ENCODE data around the gene RAB27A. TPM values are rescaled to one million over a fixed set of nuclear protein-coding genes. Genes with fewer than 3 reads are reported as not detected.
"Not testable (repeated sequence)": the region's sequence is repeated elsewhere in the genome, so short reads cannot be mapped to it uniquely, and the experiment has no call there.

Gene RAB27A
- total RNA-seq, 1 experiment from 2014 or later: 36.0 TPM

DNA sequence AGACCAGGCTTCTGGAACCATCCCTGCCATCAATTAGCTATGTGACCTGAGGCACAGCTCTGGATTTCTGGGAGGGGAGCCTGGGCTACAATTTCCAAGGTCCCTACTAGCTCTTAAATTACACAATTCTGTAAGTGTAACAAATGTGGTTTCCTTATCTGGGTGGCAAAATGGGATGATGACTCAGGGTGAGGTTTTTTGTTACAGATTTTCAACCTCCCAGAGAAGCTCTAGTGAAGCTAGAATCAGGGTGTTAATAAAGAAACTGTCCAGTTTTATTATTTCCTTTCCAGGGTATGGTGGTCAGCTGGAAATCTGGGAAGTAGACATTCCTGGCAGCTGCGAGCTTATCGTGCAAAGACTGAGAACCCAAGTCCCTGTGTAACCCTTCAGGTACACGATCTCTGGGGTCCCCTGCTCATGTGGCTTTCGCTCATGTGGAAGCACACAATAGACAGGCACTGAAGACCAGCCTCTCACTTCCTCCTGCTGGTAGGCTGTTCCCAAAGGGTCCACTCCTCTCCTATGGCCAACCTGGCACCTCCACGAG lies 7.3 kb downstream of the RAB27A start:
- H3K36me3 Mint-ChIP-seq (ENCODE audit: insufficient read depth, unreplicated experiment): peaks cover 4% of the 10 kb centered on the region
- H3K4me1 Mint-ChIP-seq (ENCODE audit: insufficient read depth, unreplicated experiment): peaks cover 32% of the 10 kb centered on the region
- no peaks in the 10 kb centered on the region for H3K27me3 Mint-ChIP-seq (ENCODE audit: insufficient read depth, unreplicated experiment)
- intact Hi-C loops (cut with micrococcal nuclease): loop anchor here (1.0 kb wide), 1 partner anchor 61 kb away; no protein-coding TSS in a partner anchor
- TF ChIP-seq, protein P1, sequence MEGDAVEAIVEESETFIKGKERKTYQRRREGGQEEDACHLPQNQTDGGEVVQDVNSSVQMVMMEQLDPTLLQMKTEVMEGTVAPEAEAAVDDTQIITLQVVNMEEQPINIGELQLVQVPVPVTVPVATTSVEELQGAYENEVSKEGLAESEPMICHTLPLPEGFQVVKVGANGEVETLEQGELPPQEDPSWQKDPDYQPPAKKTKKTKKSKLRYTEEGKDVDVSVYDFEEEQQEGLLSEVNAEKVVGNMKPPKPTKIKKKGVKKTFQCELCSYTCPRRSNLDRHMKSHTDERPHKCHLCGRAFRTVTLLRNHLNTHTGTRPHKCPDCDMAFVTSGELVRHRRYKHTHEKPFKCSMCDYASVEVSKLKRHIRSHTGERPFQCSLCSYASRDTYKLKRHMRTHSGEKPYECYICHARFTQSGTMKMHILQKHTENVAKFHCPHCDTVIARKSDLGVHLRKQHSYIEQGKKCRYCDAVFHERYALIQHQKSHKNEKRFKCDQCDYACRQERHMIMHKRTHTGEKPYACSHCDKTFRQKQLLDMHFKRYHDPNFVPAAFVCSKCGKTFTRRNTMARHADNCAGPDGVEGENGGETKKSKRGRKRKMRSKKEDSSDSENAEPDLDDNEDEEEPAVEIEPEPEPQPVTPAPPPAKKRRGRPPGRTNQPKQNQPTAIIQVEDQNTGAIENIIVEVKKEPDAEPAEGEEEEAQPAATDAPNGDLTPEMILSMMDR (IDR thresholded peaks at IDR 0.05; ENCODE audit: unreplicated experiment): no peak
- ChIA-PET CTCF (interaction anchor here (0.6 to 1.2 kb wide), 7 partner anchors 9 to 70 kb away, joined by 3 to 4 read pairs (median 3); no protein-coding TSS in a partner anchor), POLR2A (interaction anchor here (0.6 to 1.4 kb wide), 6 partner anchors 29 to 61 kb away, joined by 3 to 8 read pairs (median 3); no protein-coding TSS in a partner anchor)
- DNase-seq (ENCODE audit: unreplicated experiment): peak; percentile 72
- no peaks in the 10 kb centered on the region for H3K9me3 Mint-ChIP-seq (ENCODE audit: unreplicated experiment)
- no peak overlapping the region for H3K4me3 Mint-ChIP-seq (ENCODE audit: unreplicated experiment)
- BruUV-seq (replicated peaks): no TSS peak
- H3K27ac Mint-ChIP-seq (ENCODE audit: low read depth, unreplicated experiment): peak overlapping the region; percentile 40

DNA sequence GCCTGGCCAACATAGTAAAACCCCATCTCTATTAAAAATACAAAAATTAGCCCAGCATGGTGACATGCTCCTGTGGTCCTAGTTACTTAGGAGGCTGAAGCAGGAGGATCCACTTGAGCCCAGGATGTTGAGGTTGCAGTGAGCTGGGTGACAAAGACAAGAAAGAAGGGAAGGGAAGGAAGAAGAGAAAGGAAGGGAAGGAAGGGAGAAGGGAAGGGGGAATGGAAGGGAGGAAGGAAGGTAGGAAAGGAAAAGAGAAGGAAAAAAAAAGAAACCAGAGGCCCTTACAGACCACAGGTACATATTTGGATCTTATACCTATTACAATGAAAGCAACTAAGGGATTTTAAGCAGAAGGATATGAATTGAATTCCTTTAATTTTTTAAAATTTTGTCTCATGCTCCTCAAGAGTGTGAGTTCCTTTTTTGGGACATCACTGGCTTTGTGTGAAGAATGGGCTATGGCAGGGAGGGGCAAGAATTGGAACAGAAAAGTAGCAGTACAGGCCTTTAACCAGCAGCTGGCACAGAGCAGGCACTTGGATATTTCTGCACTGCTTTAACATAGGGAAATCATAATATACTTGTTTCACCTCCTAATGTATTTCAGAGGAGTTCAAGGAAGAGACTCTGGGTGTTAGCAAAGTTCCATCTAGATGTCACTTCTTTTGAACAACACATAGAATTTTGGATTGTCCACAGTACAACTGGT lies 7.9 kb downstream of the RAB27A start:
- peaks cover 27% of the 10 kb centered on the region for H3K4me1 Mint-ChIP-seq (ENCODE audit: insufficient read depth, unreplicated experiment)
- no peaks in the 10 kb centered on the region for H3K9me3 Mint-ChIP-seq (ENCODE audit: unreplicated experiment)
- intact Hi-C loops (cut with micrococcal nuclease): loop anchor here (1.0 kb wide), 1 partner anchor 60 kb away; no protein-coding TSS in a partner anchor
- ChIA-PET CTCF (interaction anchor here (0.6 to 1.2 kb wide), 8 partner anchors 9 to 77 kb away, joined by 3 to 4 read pairs (median 3); no protein-coding TSS in a partner anchor), POLR2A (interaction anchor here (0.6 to 5.2 kb wide), 8 partner anchors 28 to 244 kb away, joined by 3 to 34 read pairs (median 3); no protein-coding TSS in a partner anchor)
- peak overlapping the region; percentile 40 for H3K27ac Mint-ChIP-seq (ENCODE audit: low read depth, unreplicated experiment)
- TF ChIP-seq, protein P1 (IDR thresholded peaks at IDR 0.05; ENCODE audit: unreplicated experiment): no peak
- peaks cover 4% of the 10 kb centered on the region for H3K36me3 Mint-ChIP-seq (ENCODE audit: insufficient read depth, unreplicated experiment)
- BruUV-seq (replicated peaks): no TSS peak
- no peaks in the 10 kb centered on the region for H3K27me3 Mint-ChIP-seq (ENCODE audit: insufficient read depth, unreplicated experiment)
- DNase-seq (ENCODE audit: unreplicated experiment): peak; percentile 0
- H3K4me3 Mint-ChIP-seq (ENCODE audit: unreplicated experiment): no peak overlapping the region

DNA sequence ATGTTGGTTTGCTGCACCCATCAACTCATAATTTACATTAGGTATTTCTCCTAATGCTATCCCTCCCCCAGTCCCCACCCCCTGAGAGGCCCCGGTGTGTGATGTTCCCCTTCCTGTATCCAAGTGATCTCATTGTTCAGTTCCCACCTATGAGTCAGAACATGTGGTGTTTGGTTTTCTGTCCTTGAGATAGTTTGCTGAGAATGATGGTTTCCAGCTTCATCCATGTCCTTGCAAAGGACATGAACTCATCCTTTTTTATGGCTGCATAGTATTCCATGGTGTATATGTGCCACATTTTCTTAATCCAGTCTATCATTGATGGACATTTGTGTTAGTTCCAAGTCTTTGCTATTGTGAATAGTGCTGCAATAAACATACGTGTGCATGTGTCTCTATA lies 9.0 kb downstream of the RAB27A start:
- H3K36me3 Mint-ChIP-seq (ENCODE audit: insufficient read depth, unreplicated experiment); H3K9me3 Mint-ChIP-seq (ENCODE audit: unreplicated experiment); DNase-seq (ENCODE audit: unreplicated experiment); H3K27me3 Mint-ChIP-seq (ENCODE audit: insufficient read depth, unreplicated experiment); H3K4me3 Mint-ChIP-seq (ENCODE audit: unreplicated experiment); intact Hi-C loops (cut with micrococcal nuclease); BruUV-seq (replicated peaks): not testable (repeated sequence)
- ChIA-PET CTCF (interaction anchor here (1.0 kb wide), 1 partner anchor 35 kb away, joined by 3 read pairs; no protein-coding TSS in a partner anchor), POLR2A (interaction anchor here (5.2 kb wide), 1 partner anchor 29 kb away, joined by 34 read pairs; no protein-coding TSS in a partner anchor)
- peak overlapping the region; percentile 69 for H3K27ac Mint-ChIP-seq (ENCODE audit: low read depth, unreplicated experiment)
- peaks cover 27% of the 10 kb centered on the region for H3K4me1 Mint-ChIP-seq (ENCODE audit: insufficient read depth, unreplicated experiment)

DNA sequence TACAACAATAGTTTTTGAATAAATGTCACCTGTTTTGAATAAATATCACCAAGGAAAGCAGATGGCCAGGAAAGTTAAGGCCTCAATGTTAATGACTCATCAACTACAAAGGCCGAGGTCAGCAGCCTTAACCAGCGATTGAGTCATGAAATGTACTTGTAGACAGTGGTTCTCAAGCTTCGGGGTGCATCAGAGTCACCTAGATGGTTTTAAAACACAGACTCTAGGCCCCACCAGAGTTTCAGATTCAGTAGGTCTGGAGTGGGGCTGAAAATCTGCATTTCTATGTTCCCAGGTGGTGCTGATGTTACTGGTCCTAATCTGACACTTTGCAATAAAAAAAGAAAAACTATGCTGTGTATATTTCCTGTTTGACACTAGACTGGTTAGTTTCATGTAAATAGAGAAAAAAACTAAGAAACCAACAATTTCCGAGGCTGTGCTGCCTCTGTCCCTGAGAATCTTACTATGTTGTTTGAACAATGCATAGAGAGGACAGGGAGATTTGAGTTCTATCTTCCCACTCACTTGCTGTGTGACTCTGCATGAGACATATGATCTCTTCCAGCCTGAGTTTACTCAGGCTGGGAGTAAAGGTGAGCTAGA lies 9.8 kb downstream of the RAB27A start:
- H3K27ac Mint-ChIP-seq (ENCODE audit: low read depth, unreplicated experiment): peak overlapping the region; percentile 69
- TF ChIP-seq, protein P1 (IDR thresholded peaks at IDR 0.05; ENCODE audit: unreplicated experiment): no peak
- ChIA-PET POLR2A (interaction anchor here (0.6 to 5.2 kb wide), 4 partner anchors 19 to 1328 kb away, joined by 3 to 34 read pairs (median 4); partner anchors contain the start of gene RSL24D1), CTCF (no interaction called here)
- BruUV-seq (replicated peaks): no TSS peak
- no peaks in the 10 kb centered on the region for H3K9me3 Mint-ChIP-seq (ENCODE audit: unreplicated experiment)
- peaks cover 27% of the 10 kb centered on the region for H3K4me1 Mint-ChIP-seq (ENCODE audit: insufficient read depth, unreplicated experiment)
- H3K4me3 Mint-ChIP-seq (ENCODE audit: unreplicated experiment): no peak overlapping the region
- H3K36me3 Mint-ChIP-seq (ENCODE audit: insufficient read depth, unreplicated experiment): peaks cover 9% of the 10 kb centered on the region
- DNase-seq (ENCODE audit: unreplicated experiment): peak; percentile 87
- no peaks in the 10 kb centered on the region for H3K27me3 Mint-ChIP-seq (ENCODE audit: insufficient read depth, unreplicated experiment)
- intact Hi-C loops (cut with micrococcal nuclease): no loop called here
